Activated CD4-positive, alpha-beta T cell treated with anti-CD3 and anti-CD28 coated beads for 36 hours (primary cell): Measurements from ENCODE around the gene SLC25A12. TPM values are rescaled to one million over a fixed set of nuclear protein-coding genes. Genes with fewer than 3 reads are reported as not detected.
"Not testable (repeated sequence)": the region's sequence is repeated elsewhere in the genome, so short reads cannot be mapped to it uniquely, and the experiment has no call there.

Experiments used
- ATAC-seq: fragments of 200-7000 bp; cut with Tn5 transposase; one replicate; pipeline ENCODE4 v1.10.0; 2021; ENCODE audit warnings: mild to moderate bottlenecking, moderate library complexity
- CTCF ChIA-PET: fragments of 350-600 bp; sonication (Branson Sonifier 250); formaldehyde crosslinking; loops from one replicate; lab custom pipeline; 2021; ENCODE audit warnings: antibody characterized with exemption; lab: Charles Lee
- POLR2A ChIA-PET: fragments of 350-600 bp; sonication (Branson Sonifier 250); formaldehyde crosslinking; loops from one replicate; lab custom pipeline; 2021; ENCODE audit warnings: antibody characterized with exemption, inconsistent platforms; lab: Charles Lee
- DNase-seq: peaks from one replicate; pipeline ENCODE4 v3.0.0-alpha.2; 2020
- H3K27ac Mint-ChIP-seq: one replicate; pipeline ENCODE4 v1.8.0; 2021; ENCODE audit warnings: mixed read lengths
- H3K27me3 Mint-ChIP-seq: one replicate; pipeline ENCODE4 v1.8.0; 2021; ENCODE audit warnings: mixed read lengths
- H3K36me3 Mint-ChIP-seq: one replicate; pipeline ENCODE4 v1.8.0; 2021; ENCODE audit warnings: low read depth, mixed read lengths
- H3K4me1 Mint-ChIP-seq: one replicate; pipeline ENCODE4 v1.8.0; 2021; ENCODE audit warnings: mixed read lengths
- H3K4me3 Mint-ChIP-seq: one replicate; pipeline ENCODE4 v1.8.0; 2021; ENCODE audit warnings: mild to moderate bottlenecking, moderate library complexity, mixed read lengths
- H3K9me3 Mint-ChIP-seq: one replicate; pipeline ENCODE4 v1.8.0; 2021; ENCODE audit warnings: low read depth, mixed read lengths
- intact Hi-C, 2 experiments: fragments of 100-400 bp; cut with DNase I in 1 of 2; cut with micrococcal nuclease in 1 of 2; formaldehyde crosslinking; loops; one replicate each; pipeline versions ENCODE4 v1.14.2 to v1.15.1; 2022 to 2024; cut with DNase I, micrococcal nuclease
- total RNA-seq, 2 experiments: library from RNA; stranded (reverse); gene quantifications; one replicate each; pipeline ENCODE4 v1.2.3, GENCODE V29; 2021

Gene SLC25A12
- total RNA-seq, 2 experiments from 2014 or later = 19.5 to 22.4 TPM

DNA sequence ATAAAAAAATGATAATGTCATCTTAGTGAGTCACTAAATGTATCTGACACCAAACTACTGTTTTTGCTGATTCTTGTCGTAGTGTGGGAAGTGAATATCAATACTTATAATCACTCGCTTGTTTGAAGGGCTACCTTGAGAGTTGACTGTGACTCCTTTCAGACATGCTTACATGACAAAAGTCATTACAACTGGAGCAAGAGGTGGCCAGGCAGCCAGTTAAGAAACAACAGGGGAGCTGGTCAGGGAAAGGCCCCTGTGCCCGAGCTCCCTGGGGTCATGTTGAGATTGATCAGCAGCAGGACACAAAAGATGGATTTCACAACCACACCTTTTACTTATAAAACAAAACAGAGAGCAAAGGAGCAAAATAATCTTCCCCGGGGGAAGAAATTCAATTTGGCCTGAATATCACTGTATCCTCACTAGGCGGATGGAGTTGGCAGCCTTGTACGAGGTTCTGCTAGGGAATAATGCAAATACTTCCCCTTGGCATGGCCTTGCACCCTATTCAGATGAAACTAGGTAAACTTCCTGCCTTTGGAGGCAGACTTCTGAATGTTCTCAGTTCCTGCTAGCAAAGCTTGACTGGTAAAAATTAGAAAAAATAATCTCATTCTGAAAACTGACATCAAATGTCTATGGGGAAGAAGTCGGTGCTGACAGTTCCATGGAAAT lies 105.6 kb downstream of the SLC25A12 start:
- intact Hi-C loops = no loop called here
- H3K27ac Mint-ChIP-seq = no peak overlapping the region
- ChIA-PET CTCF (interaction anchor here (1.3 kb wide), 2 partner anchors 10 to 215 kb away, joined by 3 read pairs; no protein-coding TSS in a partner anchor), POLR2A (no interaction called here)
- no peak for ATAC-seq
- no peak for DNase-seq
- no peaks in the 10 kb centered on the region for H3K27me3 Mint-ChIP-seq
- peaks cover 55% of the 10 kb centered on the region for H3K36me3 Mint-ChIP-seq
- H3K4me3 Mint-ChIP-seq = no peak overlapping the region
- H3K4me1 Mint-ChIP-seq = peaks cover 6% of the 10 kb centered on the region
- H3K9me3 Mint-ChIP-seq = no peaks in the 10 kb centered on the region

DNA sequence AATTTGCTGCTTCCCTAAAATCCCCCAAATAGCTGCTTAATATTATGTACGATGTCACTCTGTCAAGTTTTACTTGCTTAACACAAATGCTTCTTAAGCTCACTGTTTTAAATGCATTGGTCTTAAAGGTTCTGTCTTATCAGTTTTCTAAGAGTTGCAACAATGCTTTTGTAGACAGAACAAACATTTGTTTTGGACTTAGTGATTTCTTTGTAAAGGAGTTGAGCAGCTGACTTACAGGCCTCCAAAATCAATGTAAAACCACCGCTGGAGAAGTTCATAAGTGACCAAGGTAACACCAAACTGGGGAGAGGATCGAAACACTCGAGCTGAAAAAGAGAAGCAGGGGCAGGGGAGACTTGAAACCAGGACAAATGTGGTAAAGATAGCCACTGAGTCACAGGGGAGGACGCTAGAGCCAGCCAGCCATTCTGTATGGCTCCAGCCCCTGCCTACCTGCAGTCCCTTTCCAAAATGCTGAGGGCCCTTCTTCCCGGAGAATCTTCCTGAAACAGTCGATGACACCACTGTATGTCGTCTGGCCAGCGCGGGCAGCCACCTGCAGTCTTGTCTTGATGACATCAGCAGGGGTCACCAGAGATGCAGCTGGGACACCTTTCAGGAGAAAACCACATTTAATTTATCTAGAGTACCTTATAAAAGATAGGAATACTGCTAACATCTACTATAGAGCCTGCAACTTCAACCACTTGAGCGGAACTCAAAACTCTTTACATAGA lies 106.5 kb downstream of the SLC25A12 start:
- ChIA-PET CTCF (interaction anchor here (1.2 to 1.4 kb wide), 4 partner anchors 9 to 214 kb away, joined by 3 to 5 read pairs (median 4); no protein-coding TSS in a partner anchor), POLR2A (no interaction called here)
- DNase-seq (no peak), ATAC-seq (no peak)
- H3K27ac Mint-ChIP-seq = no peak overlapping the region
- H3K4me3 Mint-ChIP-seq = no peak overlapping the region
- H3K9me3 Mint-ChIP-seq = no peaks in the 10 kb centered on the region
- intact Hi-C loops = no loop called here
- H3K4me1 Mint-ChIP-seq = peaks cover 6% of the 10 kb centered on the region
- no peaks in the 10 kb centered on the region for H3K27me3 Mint-ChIP-seq
- peaks cover 58% of the 10 kb centered on the region for H3K36me3 Mint-ChIP-seq

DNA sequence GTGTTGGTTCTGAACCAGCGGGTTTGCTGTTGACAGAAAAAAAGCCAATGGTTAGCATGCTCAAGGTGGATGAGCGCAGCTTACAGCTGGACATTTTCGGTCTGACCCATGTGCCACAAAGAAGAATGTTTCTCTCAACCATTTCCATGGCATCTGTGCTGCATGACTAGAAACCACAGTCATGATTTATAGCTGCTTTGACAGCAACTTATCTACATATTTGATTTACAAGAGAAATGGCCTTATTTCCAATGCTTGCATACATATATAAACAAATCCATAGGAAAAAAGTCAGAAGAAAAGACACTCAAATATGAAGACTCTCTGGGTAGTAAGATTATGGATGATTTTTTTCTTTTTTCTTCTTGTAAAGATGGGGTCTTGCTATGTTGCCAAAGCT lies 108.6 kb downstream of the SLC25A12 start:
- H3K4me3 Mint-ChIP-seq = no peak overlapping the region
- H3K27me3 Mint-ChIP-seq = no peaks in the 10 kb centered on the region
- intact Hi-C loops = no loop called here
- ATAC-seq (no peak), DNase-seq (no peak)
- peaks cover 6% of the 10 kb centered on the region for H3K4me1 Mint-ChIP-seq
- H3K9me3 Mint-ChIP-seq = no peaks in the 10 kb centered on the region
- H3K36me3 Mint-ChIP-seq = peaks cover 55% of the 10 kb centered on the region
- ChIA-PET CTCF (interaction anchor here (0.5 to 0.6 kb wide), 3 partner anchors 14 to 972 kb away, joined by 3 read pairs; no protein-coding TSS in a partner anchor), POLR2A (no interaction called here)
- H3K27ac Mint-ChIP-seq = no peak overlapping the region

DNA sequence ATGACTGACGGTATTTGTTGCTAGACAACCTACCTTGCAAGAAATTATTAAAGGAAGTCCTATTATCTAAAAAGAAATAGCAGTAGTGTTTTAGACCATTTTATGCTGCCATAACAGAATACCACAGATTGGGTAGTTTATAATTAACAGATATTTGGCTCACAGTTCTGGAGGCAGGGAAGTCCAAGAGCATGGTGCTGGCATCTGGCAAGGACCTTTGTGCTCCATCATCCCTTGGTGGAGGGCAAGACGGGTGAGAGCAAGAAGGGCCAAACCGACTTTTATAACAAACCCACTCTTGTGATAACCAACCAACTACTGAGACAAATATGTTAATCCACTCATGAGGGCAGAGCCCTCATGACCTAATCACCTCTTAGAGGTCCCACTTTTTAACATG lies 115.5 kb downstream of the SLC25A12 start:
- Mint-ChIP-seq H3K4me1 (no peaks in the 10 kb centered on the region), H3K27me3 (no peaks in the 10 kb centered on the region), H3K4me3 (no peak overlapping the region), H3K9me3 (peaks cover 3% of the 10 kb centered on the region), H3K36me3 (peaks cover 30% of the 10 kb centered on the region), H3K27ac (no peak overlapping the region)
- intact Hi-C loops = no loop called here
- DNase-seq (no peak), ATAC-seq (no peak)
- POLR2A ChIA-PET = no interaction called here
- CTCF ChIA-PET = interaction anchor here (0.6 to 0.8 kb wide), 2 partner anchors 9 to 329 kb away, joined by 3 to 4 read pairs; no protein-coding TSS in a partner anchor

DNA sequence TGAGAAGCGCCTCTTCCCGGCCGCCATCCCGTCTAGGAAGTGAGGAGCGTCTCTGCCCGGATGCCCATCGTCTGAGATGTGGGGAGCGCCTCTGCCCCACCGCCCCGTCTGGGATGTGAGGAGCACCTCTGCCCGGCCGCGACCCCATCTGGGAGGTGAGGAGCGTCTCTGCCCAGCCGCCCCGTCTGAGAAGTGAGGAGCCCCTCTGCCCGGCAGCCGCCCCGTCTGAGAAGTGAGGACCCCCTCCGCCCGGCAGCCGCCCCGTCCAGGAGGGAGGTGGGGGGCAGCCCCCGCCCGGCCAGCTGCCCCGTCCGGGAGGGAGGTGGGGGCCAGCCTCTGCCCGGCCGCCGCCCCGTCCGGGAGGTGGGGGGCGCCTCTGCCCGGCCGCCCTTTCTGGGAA lies 119.5 kb downstream of the SLC25A12 start:
- not testable (repeated sequence) for H3K4me3 Mint-ChIP-seq

DNA sequence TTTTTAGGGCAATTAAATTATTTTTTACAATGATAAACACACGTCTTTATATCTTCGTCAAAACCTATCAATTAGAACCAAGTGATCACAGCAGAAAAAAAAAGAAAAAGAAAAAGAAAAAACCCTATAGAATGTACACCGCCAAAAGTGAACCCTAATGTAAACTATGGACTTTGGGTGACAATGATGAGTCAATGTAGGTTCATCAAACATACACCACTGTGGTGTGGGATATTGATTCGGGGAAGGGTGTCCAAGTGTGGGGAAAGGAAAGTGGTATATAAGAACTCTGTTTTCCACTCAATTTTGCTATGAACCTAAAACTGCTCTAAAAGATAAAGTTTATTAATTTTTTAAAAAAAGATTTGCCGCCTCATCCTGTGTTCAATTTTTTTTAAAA lies 121.7 kb downstream of the SLC25A12 start:
- CTCF ChIA-PET = interaction anchor here (1.2 kb wide), 1 partner anchor 9 kb away, joined by 4 read pairs; no protein-coding TSS in a partner anchor
- Mint-ChIP-seq H3K4me1 (no peaks in the 10 kb centered on the region), H3K9me3 (peaks cover 10% of the 10 kb centered on the region), H3K36me3 (peaks cover 29% of the 10 kb centered on the region), H3K4me3 (no peak overlapping the region), H3K27me3 (no peaks in the 10 kb centered on the region), H3K27ac (no peak overlapping the region)
- intact Hi-C loops = no loop called here
- no peak for DNase-seq
- POLR2A ChIA-PET = no interaction called here
- ATAC-seq = no peak

More for the DNA sequence above, 119.5 kb downstream of the SLC25A12 start:
- DNase-seq, CTCF ChIA-PET, POLR2A ChIA-PET, intact Hi-C loops, H3K27ac Mint-ChIP-seq, ATAC-seq, H3K4me1 Mint-ChIP-seq, H3K27me3 Mint-ChIP-seq: not testable (repeated sequence)
- H3K9me3 Mint-ChIP-seq = peaks cover 13% of the 10 kb centered on the region
- H3K36me3 Mint-ChIP-seq = peaks cover 31% of the 10 kb centered on the region

DNA sequence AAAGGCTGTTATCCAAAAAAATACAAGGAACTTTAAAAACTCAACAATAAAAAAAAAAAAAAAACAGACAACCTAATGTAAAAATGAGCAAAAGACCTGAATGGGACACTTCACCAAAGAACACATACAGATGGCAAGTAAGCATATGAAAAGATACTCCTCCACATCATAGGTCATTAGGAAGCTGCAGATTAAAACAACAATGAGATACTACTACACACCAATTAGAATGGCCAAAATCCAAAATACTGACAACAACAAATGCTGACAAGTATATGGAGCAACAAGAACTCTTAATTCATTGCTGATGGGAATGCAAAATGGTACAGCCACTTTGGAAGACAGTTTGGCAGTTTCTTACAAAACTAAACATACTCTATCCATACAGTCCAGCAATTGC lies 122.6 kb downstream of the SLC25A12 start:
- Mint-ChIP-seq H3K36me3 (peaks cover 33% of the 10 kb centered on the region), H3K9me3 (peaks cover 10% of the 10 kb centered on the region), H3K27ac (no peak overlapping the region), H3K27me3 (no peaks in the 10 kb centered on the region), H3K4me1 (no peaks in the 10 kb centered on the region), H3K4me3 (no peak overlapping the region)
- ChIA-PET CTCF (interaction anchor here (0.6 to 1.2 kb wide), 2 partner anchors 10 to 899 kb away, joined by 3 to 4 read pairs; no protein-coding TSS in a partner anchor), POLR2A (no interaction called here)
- ATAC-seq = no peak
- no peak for DNase-seq
- intact Hi-C loops = no loop called here

DNA sequence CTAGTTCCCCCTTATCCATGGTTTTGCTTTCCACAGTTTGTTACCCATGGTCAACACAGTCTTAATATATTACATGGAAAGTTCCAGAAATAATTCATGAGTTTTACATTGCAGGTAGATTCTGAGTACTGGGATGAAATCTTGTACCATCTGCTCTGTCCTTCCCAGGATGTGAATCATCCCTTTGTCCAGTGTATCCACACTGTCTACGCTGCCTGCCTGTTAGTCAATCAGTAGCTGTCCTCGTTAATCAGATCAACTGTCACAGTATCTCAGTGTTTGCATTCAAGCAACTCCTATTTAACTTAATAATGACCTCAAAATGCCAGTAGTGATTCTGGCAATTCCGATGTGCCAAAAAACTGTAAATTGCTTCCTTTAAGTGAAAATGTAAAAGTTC lies 130.4 kb downstream of the SLC25A12 start:
- CTCF ChIA-PET = interaction anchor here (0.7 kb wide), 1 partner anchor 48 kb away, joined by 3 read pairs; no protein-coding TSS in a partner anchor
- peaks cover 3% of the 10 kb centered on the region for H3K9me3 Mint-ChIP-seq
- ATAC-seq (no peak), DNase-seq (no peak)
- no peaks in the 10 kb centered on the region for H3K4me1 Mint-ChIP-seq
- POLR2A ChIA-PET = no interaction called here
- intact Hi-C loops = no loop called here
- peaks cover 37% of the 10 kb centered on the region for H3K36me3 Mint-ChIP-seq
- H3K4me3 Mint-ChIP-seq = no peak overlapping the region
- H3K27me3 Mint-ChIP-seq = no peaks in the 10 kb centered on the region
- no peak overlapping the region for H3K27ac Mint-ChIP-seq

DNA sequence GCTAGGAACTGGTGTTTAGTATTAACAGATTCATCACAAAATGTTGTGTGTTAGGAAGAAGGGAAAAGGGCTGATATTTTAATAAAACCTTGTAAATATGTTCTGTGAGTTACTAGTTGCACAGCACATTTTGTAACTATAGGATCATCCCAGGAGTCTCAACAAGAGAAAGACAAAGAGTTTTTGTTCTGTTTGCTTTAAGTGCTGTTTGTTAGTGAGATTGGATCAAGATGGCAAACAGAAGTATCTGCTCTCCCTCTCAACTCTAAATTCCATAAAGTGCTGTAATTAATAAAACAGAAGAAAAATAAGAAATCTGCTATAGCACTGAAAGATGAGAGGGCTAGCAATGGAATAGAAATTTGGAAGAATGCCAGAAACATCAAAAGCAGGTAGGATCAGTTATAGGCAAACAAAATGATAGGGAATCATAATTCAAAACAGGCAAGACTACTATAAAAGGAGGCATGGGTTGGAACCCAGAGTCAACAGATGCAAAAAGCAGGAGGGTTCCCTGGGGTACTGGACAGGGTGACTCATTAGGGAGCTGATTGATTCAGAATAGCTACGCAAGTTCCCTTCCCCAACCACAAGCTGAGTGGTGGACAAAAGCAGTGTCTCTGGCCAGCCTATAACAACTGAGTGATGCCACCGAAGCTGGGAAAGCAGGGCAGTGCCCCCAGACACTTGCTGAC lies 131.0 kb downstream of the SLC25A12 start:
- ATAC-seq = no peak
- ChIA-PET CTCF (interaction anchor here (0.7 to 0.8 kb wide), 2 partner anchors 48 to 635 kb away, joined by 3 read pairs; no protein-coding TSS in a partner anchor), POLR2A (no interaction called here)
- H3K4me3 Mint-ChIP-seq = no peak overlapping the region
- H3K4me1 Mint-ChIP-seq = no peaks in the 10 kb centered on the region
- no peak for DNase-seq
- H3K36me3 Mint-ChIP-seq = peaks cover 42% of the 10 kb centered on the region
- H3K9me3 Mint-ChIP-seq = peaks cover 7% of the 10 kb centered on the region
- no peaks in the 10 kb centered on the region for H3K27me3 Mint-ChIP-seq
- H3K27ac Mint-ChIP-seq = no peak overlapping the region
- intact Hi-C loops = no loop called here

DNA sequence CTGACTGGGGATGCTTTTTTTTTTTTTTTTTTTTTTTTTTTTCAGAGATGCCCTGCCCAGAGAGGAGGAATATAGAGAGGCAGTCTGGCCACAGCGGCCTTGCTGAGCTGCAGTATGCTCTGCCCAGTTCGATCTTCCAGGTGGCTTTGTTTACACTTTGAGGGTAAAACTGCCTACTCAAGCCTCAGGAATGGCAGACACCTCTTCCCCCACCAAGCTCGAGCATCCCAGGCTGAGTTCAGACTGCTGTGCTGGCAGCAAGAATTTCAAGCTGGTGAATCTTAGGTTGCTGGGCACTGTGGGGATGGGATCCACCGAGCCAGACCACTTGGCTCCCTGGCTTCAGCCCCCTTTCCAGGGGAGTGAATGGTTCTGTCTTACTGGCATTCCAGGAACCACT lies 132.9 kb downstream of the SLC25A12 start:
- peaks cover 50% of the 10 kb centered on the region for H3K36me3 Mint-ChIP-seq
- intact Hi-C loops, ATAC-seq: not testable (repeated sequence)

DNA sequence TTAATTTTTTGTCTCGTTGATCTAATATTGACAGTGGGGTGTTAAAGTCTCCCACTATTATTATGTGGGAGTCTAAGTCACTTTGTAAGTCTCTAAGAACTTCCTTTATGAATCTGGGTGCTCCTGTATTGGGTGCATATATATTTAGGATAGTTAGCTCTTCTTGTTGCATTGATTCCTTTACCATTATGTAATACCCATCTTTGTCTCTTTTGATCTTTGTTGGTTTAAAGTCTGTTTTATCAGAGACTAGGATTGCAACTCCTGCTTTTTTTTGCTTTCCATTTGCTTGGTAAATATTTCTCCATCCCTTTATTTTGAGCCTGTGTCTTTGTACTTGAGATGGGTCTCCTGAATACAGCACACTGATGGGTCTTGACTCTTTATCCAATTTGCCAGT lies 135.3 kb downstream of the SLC25A12 start:
- H3K27me3 Mint-ChIP-seq, CTCF ChIA-PET: not testable (repeated sequence)
- H3K36me3 Mint-ChIP-seq = peaks cover 61% of the 10 kb centered on the region

More for the DNA sequence above, 132.9 kb downstream of the SLC25A12 start:
- H3K9me3 Mint-ChIP-seq, H3K4me1 Mint-ChIP-seq, POLR2A ChIA-PET, CTCF ChIA-PET, H3K27ac Mint-ChIP-seq, DNase-seq, H3K4me3 Mint-ChIP-seq, H3K27me3 Mint-ChIP-seq: not testable (repeated sequence)

More for the DNA sequence above, 135.3 kb downstream of the SLC25A12 start:
- H3K9me3 Mint-ChIP-seq = peaks cover 11% of the 10 kb centered on the region
- DNase-seq, H3K4me3 Mint-ChIP-seq, POLR2A ChIA-PET, intact Hi-C loops, H3K4me1 Mint-ChIP-seq, H3K27ac Mint-ChIP-seq, ATAC-seq: not testable (repeated sequence)
